ENCODE data around the gene KRT13.
A peak's percentile ranks its signal among the peaks of the same experiment; 100 is the strongest.

KRT13 gene

DNA sequence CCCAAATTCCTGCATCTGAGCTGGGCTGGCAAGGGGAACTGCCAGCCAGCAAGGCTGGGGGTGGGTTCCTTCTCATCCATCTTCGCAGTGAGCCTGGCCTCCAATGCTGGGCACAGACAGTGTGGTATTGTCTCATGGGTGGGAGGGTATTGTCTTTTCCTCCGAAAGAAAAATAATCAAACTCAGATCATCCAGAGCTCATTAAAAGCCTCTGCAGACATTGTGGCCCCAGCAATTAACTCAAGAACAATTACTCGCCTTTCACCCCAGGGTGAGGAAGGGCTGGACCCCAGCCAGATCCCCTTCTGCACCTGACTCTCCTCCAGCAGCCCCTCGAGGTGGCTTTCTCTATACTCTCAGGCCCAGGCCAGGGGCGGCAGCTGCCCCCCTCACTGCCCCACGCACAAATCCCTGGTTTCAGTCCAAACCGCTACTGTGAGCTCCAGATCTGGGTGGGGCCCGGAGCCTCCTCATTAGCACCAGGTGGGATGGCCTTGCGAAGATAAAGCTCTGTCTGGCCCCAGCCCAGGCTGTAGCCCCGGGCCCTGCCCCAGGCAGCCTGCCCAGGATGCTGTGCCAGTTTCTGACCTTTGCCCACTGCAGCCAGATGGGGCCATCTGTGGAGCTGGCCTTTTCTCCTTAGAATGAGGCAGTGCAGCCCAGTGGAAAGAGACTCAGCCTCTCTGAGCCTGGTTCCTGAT lies 15.6 kb upstream of the KRT13 start:
- TF ChIP-seq, protein P1, sequence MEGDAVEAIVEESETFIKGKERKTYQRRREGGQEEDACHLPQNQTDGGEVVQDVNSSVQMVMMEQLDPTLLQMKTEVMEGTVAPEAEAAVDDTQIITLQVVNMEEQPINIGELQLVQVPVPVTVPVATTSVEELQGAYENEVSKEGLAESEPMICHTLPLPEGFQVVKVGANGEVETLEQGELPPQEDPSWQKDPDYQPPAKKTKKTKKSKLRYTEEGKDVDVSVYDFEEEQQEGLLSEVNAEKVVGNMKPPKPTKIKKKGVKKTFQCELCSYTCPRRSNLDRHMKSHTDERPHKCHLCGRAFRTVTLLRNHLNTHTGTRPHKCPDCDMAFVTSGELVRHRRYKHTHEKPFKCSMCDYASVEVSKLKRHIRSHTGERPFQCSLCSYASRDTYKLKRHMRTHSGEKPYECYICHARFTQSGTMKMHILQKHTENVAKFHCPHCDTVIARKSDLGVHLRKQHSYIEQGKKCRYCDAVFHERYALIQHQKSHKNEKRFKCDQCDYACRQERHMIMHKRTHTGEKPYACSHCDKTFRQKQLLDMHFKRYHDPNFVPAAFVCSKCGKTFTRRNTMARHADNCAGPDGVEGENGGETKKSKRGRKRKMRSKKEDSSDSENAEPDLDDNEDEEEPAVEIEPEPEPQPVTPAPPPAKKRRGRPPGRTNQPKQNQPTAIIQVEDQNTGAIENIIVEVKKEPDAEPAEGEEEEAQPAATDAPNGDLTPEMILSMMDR (IDR thresholded peaks at IDR 0.05; ENCODE audit: low read depth, low read length, missing control alignments), result no peak
- H3K36me3 ChIP-seq (replicated peaks), result no peaks in the 10 kb centered on the region
- no peak for DNase-seq
- H3K4me3 ChIP-seq (ENCODE audit: low read depth, low read length), result no peak overlapping the region
- H3K27ac ChIP-seq, result no peak overlapping the region
- in situ Hi-C loops (cut with HindIII; ENCODE audit: low pct_ligation_motif_present, low sequenced_read_pairs), result no loop called here
- H3K27me3 ChIP-seq (replicated peaks), result no peaks in the 10 kb centered on the region

DNA sequence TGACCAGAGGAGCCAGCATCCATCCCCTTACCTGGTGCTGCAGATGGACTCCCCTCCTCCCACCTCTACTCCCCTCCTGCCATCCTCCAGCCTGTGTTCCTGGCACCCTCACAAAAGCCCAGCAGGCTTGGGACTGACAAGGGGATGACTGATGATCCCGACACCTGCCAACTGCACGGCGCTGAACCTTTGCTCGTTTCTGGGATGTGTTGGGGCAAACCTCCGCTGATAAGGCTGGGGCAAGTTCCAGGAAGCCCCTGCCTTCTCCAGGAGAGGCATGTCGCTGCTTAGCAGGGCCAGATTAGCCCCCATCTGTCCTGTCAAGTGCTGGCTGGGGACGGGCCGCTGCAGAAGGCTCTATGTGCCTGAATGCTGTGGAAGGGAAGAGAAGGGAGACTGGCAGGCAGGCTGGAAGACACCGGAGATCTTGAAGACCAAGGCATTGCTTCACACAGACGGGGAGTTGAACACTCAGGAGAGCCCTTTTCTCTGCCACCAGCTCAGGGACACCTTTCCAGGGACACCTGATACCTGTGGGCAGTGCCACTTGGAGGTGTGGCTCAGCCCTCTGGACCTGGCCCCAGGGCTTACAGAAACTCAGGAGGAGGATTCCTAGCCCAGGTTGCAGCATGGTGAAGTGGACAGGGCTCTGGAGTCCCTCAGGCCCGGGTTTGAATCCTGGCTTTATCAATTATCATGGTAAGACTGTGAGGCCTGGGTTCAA lies 14.3 kb upstream of the KRT13 start:
- Histone ChIP-seq H3K4me3 (ENCODE audit: low read depth, low read length) (no peak overlapping the region), H3K27ac (no peak overlapping the region), H3K36me3 (replicated peaks) (no peaks in the 10 kb centered on the region), H3K27me3 (replicated peaks) (no peaks in the 10 kb centered on the region)
- DNase-seq, result no peak
- in situ Hi-C loops (cut with HindIII; ENCODE audit: low pct_ligation_motif_present, low sequenced_read_pairs), result no loop called here
- TF ChIP-seq, protein P1 (IDR thresholded peaks at IDR 0.05; ENCODE audit: low read depth, low read length, missing control alignments), result no peak

DNA sequence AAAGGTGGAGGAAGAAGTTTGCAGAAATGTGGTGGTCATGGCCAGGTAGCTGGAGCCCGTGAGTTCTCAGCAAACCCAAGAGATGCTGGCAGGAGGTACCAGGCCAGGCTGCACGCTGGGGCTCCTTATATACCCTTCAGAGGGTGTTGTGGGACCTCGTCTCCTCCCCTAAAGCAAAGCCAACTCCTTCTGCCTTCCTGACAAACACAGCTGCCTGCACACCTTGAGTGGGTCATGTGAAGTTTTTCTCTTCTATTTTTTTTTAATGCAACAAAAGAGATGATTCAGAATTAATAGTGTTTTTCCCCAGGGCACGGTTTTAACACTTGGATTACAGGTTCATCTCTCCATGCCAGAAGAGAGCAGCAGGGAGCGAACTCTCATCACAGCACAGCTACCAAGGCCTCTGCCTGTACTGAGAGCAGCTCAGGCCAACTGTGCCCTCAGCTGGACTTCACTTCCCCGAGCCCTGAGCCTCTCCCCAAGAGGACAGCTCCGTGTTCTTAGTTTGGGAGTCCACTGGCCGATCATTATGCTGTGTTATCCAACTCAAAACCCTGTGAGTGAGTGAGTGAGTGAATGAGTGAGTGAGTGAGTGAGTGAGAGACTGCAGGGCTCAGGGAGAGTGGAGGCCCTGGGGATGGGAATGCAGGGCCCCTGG lies 13.5 kb upstream of the KRT13 start, which contains the start of gene KRT15:
KRT15 (minus strand) TSS at position 102 of the 661 bp plus-strand sequence; CDS start at position 39, 63 bp downstream.
- Histone ChIP-seq H3K27me3 (replicated peaks) (no peaks in the 10 kb centered on the region), H3K27ac (no peak within 1 kb of the TSS), H3K36me3 (replicated peaks) (no peaks in the 10 kb centered on the region), H3K4me3 (ENCODE audit: low read depth, low read length) (no peak within 1 kb of the TSS)
- TF ChIP-seq, protein P1 (IDR thresholded peaks at IDR 0.05; ENCODE audit: low read depth, low read length, missing control alignments), result peak; percentile 8
- in situ Hi-C loops (cut with HindIII; ENCODE audit: low pct_ligation_motif_present, low sequenced_read_pairs), result no loop called here
- no peak for DNase-seq

DNA sequence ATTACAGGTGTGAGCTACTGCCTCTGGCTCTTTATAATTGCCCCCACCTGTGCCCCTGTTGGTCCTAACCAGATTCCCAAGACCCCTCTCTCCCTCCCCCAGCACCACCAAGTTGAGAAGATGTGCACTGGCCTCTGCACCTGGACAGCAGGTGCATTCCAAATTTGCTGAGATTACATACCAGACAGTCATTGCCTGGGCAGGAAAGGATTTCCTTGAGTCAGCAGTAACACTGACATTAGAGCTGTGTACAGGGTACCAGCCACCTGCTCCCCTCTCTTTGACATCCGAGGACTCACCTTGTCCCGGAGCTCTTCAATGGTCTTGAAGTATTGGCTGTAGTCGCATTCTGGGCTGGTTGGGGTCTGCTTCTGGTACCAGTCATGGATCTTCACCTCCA lies 12.6 kb upstream of the KRT13 start:
- H3K27me3 ChIP-seq (replicated peaks), result no peaks in the 10 kb centered on the region
- in situ Hi-C loops (cut with HindIII; ENCODE audit: low pct_ligation_motif_present, low sequenced_read_pairs), result no loop called here
- H3K27ac ChIP-seq, result no peak overlapping the region
- TF ChIP-seq, protein P1 (IDR thresholded peaks at IDR 0.05; ENCODE audit: low read depth, low read length, missing control alignments), result no peak
- H3K36me3 ChIP-seq (replicated peaks), result no peaks in the 10 kb centered on the region
- no peak overlapping the region for H3K4me3 ChIP-seq (ENCODE audit: low read depth, low read length)
- no peak for DNase-seq

DNA sequence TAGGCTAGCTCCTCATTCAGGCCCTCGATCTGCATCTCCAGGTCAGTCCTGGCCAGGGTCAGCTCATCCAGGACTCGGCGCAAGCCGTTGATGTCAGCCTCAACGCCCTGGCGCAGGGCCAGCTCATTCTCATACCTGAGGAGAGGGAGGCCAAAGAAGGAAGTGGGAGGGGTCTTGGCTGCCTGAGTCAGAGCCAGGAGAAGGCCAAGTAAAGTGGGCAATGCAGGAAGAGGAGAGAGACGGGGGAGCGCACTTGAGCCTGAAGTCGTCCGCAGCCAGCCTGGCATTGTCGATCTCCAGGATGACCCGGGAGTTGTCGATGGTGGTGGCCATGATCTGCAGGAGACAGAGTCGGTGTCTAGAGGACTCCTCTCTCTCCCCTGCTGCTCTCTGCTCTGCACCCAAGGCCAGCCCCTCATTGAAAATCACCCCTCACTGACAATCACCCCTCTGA lies 11.4 kb upstream of the KRT13 start:
- TF ChIP-seq, protein P1 (IDR thresholded peaks at IDR 0.05; ENCODE audit: low read depth, low read length, missing control alignments), result no peak
- Histone ChIP-seq H3K27ac (no peak overlapping the region), H3K4me3 (ENCODE audit: low read depth, low read length) (no peak overlapping the region), H3K27me3 (replicated peaks) (no peaks in the 10 kb centered on the region), H3K36me3 (replicated peaks) (no peaks in the 10 kb centered on the region)
- DNase-seq, result no peak
- in situ Hi-C loops (cut with HindIII; ENCODE audit: low pct_ligation_motif_present, low sequenced_read_pairs), result no loop called here
